Fibroblast of villous mesenchyme (primary cell): Measurements from ENCODE around the gene PCSK5. TPM values are rescaled to one million over a fixed set of nuclear protein-coding genes. Genes with fewer than 3 reads are reported as not detected.
"Not testable (repeated sequence)": the region's sequence is repeated elsewhere in the genome, so short reads cannot be mapped to it uniquely, and the experiment has no call there.

Source experiments
- DNase-seq: peaks from one replicate; pipeline ENCODE4 v3.0.0-alpha.2; 2010; ENCODE audit warnings: low read depth
- H3K4me3 ChIP-seq: 2 replicates; pipeline ENCODE4 v1.5.1; 2011; ENCODE audit warnings: low read depth, mild to moderate bottlenecking, low read length
- total RNA-seq: library from RNA; depleted of rRNA; stranded (reverse); fragments of >200 nt; gene quantifications from 2 replicates; pipeline ENCODE4 v1.2.3, GENCODE V29; 2012
- TF ChIP-seq, protein P1 (sequence below): IDR thresholded peaks from 2 replicates; pipeline ENCODE4 v1.5.1; 2012; ENCODE audit warnings: low read depth, mild to moderate bottlenecking, low read length; ENCODE audit not compliant: insufficient read depth

The PCSK5 gene
- total RNA-seq, 1 donor = 1.7 TPM

DNA sequence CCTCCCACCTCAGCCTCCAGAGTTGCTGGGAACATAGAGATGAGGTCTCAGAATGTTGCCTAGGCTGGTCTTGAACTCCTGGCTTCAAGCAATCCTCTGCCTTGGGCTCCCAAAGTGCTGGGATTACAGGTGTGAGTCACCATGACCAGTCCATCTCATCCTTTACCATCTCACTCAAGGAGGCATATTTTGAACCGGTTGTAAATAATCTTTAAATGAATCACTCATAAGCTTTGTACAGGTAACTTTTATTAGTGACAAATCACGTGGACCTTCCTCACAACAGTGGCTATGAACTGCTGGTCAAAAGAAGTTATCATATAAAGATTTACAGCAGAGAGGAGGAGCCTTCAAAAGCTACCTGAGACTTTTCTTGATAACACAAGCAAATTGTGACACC is 433.0 kb downstream of the PCSK5 start:
- DNase-seq = no peak
- no peak overlapping the region for H3K4me3 ChIP-seq
- TF ChIP-seq, protein P1, sequence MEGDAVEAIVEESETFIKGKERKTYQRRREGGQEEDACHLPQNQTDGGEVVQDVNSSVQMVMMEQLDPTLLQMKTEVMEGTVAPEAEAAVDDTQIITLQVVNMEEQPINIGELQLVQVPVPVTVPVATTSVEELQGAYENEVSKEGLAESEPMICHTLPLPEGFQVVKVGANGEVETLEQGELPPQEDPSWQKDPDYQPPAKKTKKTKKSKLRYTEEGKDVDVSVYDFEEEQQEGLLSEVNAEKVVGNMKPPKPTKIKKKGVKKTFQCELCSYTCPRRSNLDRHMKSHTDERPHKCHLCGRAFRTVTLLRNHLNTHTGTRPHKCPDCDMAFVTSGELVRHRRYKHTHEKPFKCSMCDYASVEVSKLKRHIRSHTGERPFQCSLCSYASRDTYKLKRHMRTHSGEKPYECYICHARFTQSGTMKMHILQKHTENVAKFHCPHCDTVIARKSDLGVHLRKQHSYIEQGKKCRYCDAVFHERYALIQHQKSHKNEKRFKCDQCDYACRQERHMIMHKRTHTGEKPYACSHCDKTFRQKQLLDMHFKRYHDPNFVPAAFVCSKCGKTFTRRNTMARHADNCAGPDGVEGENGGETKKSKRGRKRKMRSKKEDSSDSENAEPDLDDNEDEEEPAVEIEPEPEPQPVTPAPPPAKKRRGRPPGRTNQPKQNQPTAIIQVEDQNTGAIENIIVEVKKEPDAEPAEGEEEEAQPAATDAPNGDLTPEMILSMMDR = no peak

DNA sequence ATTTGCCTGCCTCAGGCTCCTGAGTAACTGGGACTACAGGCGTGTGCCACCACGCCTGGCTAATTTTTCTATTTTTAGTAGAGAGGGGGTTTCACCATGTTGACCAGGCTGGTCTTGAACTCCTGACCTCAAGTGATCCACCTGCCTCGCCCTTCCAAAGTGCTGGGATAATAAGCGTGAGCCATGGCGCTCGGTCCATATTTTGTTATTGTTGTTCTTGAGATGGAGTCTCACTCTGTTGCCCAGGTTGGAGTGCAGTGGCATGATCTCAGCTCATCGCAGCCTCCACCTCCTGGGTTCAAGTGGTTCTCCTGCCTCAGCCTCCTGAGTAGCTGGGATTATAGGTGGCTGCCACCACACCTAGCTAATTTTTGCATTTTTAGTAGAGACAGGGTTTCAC is 433.6 kb downstream of the PCSK5 start:
- DNase-seq, H3K4me3 ChIP-seq: not testable (repeated sequence)

DNA sequence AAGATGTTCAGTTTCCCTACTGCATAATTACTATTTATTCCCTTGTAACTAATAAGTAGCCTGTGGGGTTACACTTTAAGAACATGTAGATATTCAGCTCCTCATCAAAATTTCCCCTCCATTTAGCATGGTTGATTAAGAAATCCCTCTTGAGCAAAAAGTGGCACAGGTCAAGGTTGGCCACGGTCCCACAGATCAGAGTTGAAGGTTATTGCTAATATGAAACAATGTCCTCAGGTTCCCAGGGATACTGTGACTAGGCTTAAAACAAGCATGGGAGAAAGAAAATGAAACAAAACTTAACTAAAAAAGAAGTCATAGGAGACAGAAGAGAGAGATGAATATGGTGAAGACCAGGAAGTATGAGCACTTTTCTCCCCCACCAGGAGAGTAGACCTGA is 439.6 kb downstream of the PCSK5 start:
- TF ChIP-seq, protein P1 = no peak
- DNase-seq = no peak
- no peak overlapping the region for H3K4me3 ChIP-seq

DNA sequence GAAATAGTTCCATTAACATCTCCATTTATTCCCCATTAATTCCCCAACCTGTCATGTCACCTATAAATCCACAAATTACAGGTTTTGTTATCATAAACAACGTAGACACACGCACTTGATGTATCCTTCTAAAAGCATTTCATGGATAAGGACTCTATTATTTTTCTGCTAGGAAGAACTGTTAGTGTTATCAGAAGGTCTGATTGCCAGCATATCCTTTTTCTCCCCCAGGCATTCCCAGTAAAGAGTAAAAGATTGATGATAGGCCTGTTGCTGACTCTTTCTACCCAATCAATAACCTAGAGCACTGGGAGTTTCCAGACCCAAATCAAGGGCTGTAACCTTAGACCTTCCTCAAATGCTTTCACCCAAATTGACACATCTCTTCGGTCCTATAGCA is 442.9 kb downstream of the PCSK5 start:
- TF ChIP-seq, protein P1 = no peak
- DNase-seq = no peak
- no peak overlapping the region for H3K4me3 ChIP-seq

DNA sequence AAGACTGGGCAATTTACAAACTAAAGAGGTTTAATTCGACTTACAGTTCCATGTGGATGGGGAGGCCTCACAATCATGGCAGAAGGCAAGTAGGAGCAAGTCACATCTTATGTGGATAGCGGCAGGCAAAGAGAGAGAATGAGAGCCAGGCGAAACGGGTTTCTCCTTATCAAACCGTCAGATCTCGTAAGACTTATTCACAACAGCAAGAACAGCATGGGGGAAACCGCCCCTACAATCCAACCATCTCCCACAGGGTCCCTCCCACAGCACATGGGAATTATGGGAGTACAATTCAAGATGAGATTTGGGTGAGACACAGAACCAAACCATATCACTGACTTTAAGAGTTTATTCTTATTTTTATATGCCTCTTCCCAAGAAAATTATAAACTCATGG is 443.5 kb downstream of the PCSK5 start:
- no peak for DNase-seq
- no peak overlapping the region for H3K4me3 ChIP-seq
- TF ChIP-seq, protein P1 = no peak

DNA sequence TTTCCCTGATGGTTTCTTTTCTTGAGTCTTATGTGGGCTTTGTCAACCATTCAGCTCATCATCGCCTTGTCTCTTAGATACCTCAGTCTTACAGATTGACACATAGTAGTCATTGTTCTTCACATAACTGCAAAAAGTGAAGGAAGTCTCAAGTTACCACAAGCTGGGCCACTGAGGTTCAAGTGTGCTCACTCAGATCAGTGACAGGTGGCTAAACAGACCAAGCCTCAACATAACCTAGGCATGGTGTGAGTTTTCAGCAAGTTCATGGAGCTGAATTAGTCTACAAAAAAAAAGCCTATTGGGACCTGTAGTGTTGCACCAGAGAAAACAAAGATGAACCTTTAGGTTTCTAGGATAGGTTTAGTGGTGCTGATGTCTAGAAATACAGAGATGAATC is 445.6 kb downstream of the PCSK5 start:
- TF ChIP-seq, protein P1 = no peak
- DNase-seq = no peak
- no peak overlapping the region for H3K4me3 ChIP-seq

DNA sequence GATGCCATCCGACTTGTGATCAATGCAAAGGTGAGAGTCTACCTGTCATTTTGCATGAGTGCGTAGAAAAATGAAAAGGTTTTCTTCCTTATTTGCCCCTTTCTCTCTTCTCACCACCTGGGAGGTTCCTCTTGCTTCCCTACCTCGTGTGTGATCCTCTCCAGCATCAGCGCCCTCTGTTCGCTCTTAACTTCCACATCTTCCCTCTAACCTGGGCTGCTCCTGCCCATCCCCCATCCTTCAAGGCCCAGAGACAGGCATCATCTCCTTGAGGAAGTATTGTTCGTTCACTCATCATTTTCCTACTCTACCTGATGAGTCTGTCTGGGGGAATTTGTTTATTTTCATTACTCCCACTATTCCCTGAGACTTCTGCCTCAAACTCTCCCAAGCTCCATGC is 447.9 kb downstream of the PCSK5 start:
- TF ChIP-seq, protein P1 = no peak
- no peak overlapping the region for H3K4me3 ChIP-seq
- no peak for DNase-seq
